ENCODE data around the gene OR10H5.
"Not testable (repeated sequence)": the region's sequence is repeated elsewhere in the genome, so short reads cannot be mapped to it uniquely, and the experiment has no call there.

- TF ChIP-seq CTCF (conservative IDR thresholded peaks at IDR 0.05); EZH2 (IDR thresholded peaks at IDR 0.05; ENCODE audit: low read depth): not testable (repeated sequence)
Observed at GRCh38 chr19:15774159-15774558, 13.3 kb upstream of the OR10H5 start.
